Activated CD8-positive, alpha-beta T cell treated with anti-CD3 and anti-CD28 coated beads for 36 hours (primary cell): ENCODE results near the gene TET1. TPM values are rescaled to one million over a fixed set of nuclear protein-coding genes. Genes with fewer than 3 reads are reported as not detected.

Source experiments
- ATAC-seq: fragments of 200-7000 bp; cut with Tn5 transposase; one replicate; pipeline ENCODE4 v1.10.0; 2021; ENCODE audit warnings: mild to moderate bottlenecking, moderate library complexity
- CTCF ChIA-PET: fragments of 350-600 bp; sonication (Branson Sonifier 250); formaldehyde crosslinking; loops from one replicate; lab custom pipeline; 2021; ENCODE audit warnings: antibody characterized with exemption; lab: Charles Lee
- POLR2A ChIA-PET: fragments of 350-600 bp; sonication (Branson Sonifier 250); formaldehyde crosslinking; loops from one replicate; lab custom pipeline; 2021; ENCODE audit warnings: antibody characterized with exemption; lab: Charles Lee
- DNase-seq: peaks from one replicate; pipeline ENCODE4 v3.0.0-alpha.2; 2020
- H3K27ac Mint-ChIP-seq: one replicate; pipeline ENCODE4 v1.8.0; 2021; ENCODE audit warnings: mild to moderate bottlenecking, mixed read lengths
- H3K27me3 Mint-ChIP-seq: one replicate; pipeline ENCODE4 v1.8.0; 2021; ENCODE audit warnings: mixed read lengths
- H3K36me3 Mint-ChIP-seq: one replicate; pipeline ENCODE4 v1.8.0; 2021; ENCODE audit warnings: low read depth, mixed read lengths
- H3K4me1 Mint-ChIP-seq: one replicate; pipeline ENCODE4 v1.8.0; 2021; ENCODE audit warnings: low read depth, mixed read lengths
- H3K4me3 Mint-ChIP-seq: one replicate; pipeline ENCODE4 v1.8.0; 2021; ENCODE audit warnings: mild to moderate bottlenecking, moderate library complexity, mixed read lengths
- H3K9me3 Mint-ChIP-seq: one replicate; pipeline ENCODE4 v1.8.0; 2021; ENCODE audit warnings: mixed read lengths
- intact Hi-C: fragments of 100-400 bp; cut with micrococcal nuclease; formaldehyde crosslinking; loops from one replicate; pipeline ENCODE4 v1.10.0; 2022
- total RNA-seq, 2 experiments: library from RNA; stranded (reverse); gene quantifications; one replicate each; pipeline ENCODE4 v1.2.3, GENCODE V29; 2021
- TF ChIP-seq, protein P1 (sequence below): fragments of 200-600 bp; IDR thresholded peaks from one replicate; pipeline ENCODE4 v1.8.0; 2022; ENCODE audit warnings: antibody characterized with exemption, mild to moderate bottlenecking

The TET1 gene
- total RNA-seq, 2 experiments from 2014 or later: 1.1 to 1.3 TPM

DNA sequence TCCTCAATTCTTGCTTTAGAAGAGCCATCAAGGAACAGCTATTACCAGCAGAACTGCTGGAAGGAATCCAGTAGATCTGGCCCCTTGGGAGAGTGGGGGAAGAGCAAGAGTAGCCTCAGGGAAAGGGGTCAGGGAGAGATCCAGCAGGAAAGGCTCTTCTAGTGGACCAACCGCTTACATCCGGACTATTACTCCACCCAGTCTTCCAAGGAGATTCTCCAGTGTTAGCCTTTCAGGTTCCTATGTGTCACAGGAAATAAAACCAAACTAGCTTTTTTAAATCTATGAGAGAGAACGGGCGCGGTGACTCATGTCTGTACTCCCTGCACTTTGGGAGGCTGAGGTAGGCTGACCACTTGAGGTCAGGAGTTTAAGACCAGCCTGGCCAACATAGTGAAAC, 34.3 kb downstream of the TET1 start:
- Mint-ChIP-seq H3K36me3 (no peaks in the 10 kb centered on the region), H3K9me3 (no peaks in the 10 kb centered on the region), H3K27ac (no peak overlapping the region), H3K4me3 (no peak overlapping the region), H3K27me3 (no peaks in the 10 kb centered on the region), H3K4me1 (no peaks in the 10 kb centered on the region)
- intact Hi-C loops: no loop called here
- CTCF ChIA-PET: no interaction called here
- POLR2A ChIA-PET: no interaction called here
- no peak for ATAC-seq
- DNase-seq: no peak
- TF ChIP-seq, protein P1, sequence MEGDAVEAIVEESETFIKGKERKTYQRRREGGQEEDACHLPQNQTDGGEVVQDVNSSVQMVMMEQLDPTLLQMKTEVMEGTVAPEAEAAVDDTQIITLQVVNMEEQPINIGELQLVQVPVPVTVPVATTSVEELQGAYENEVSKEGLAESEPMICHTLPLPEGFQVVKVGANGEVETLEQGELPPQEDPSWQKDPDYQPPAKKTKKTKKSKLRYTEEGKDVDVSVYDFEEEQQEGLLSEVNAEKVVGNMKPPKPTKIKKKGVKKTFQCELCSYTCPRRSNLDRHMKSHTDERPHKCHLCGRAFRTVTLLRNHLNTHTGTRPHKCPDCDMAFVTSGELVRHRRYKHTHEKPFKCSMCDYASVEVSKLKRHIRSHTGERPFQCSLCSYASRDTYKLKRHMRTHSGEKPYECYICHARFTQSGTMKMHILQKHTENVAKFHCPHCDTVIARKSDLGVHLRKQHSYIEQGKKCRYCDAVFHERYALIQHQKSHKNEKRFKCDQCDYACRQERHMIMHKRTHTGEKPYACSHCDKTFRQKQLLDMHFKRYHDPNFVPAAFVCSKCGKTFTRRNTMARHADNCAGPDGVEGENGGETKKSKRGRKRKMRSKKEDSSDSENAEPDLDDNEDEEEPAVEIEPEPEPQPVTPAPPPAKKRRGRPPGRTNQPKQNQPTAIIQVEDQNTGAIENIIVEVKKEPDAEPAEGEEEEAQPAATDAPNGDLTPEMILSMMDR: no peak

GRCh38 chr10:68595513-68595912, 35.4 kb downstream of the TET1 start:
- no peaks in the 10 kb centered on the region for H3K27me3 Mint-ChIP-seq
- H3K36me3 Mint-ChIP-seq: no peaks in the 10 kb centered on the region
- no peak for ATAC-seq
- DNase-seq: no peak
- intact Hi-C loops: no loop called here
- TF ChIP-seq, protein P1: no peak
- ChIA-PET CTCF (no interaction called here), POLR2A (interaction anchor here (0.5 kb wide), 1 partner anchor 40 kb away, joined by 3 read pairs; no protein-coding TSS in a partner anchor)
- no peaks in the 10 kb centered on the region for H3K9me3 Mint-ChIP-seq
- no peak overlapping the region for H3K4me3 Mint-ChIP-seq
- H3K4me1 Mint-ChIP-seq: peaks cover 8% of the 10 kb centered on the region
- no peak overlapping the region for H3K27ac Mint-ChIP-seq

DNA sequence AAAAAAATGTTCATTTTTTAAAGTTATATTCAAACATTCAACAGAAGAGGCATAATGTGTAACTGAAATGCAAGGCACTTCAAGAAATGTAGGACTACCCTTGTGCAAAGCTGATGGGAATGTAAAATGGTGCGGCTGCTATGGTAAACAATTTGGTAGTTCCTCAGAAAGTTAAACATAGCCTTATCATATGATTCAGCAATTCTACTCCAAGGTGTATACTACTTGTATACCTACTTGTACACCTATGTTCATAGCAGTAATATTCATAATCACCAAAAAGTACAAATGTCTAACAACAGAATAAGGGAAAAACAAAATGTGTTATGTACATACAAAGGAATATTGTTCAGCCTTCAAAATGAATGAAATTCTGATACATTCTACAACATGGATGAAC, 37.3 kb downstream of the TET1 start:
- Mint-ChIP-seq H3K4me3 (no peak overlapping the region), H3K4me1 (peaks cover 25% of the 10 kb centered on the region), H3K27me3 (no peaks in the 10 kb centered on the region), H3K27ac (no peak overlapping the region), H3K9me3 (no peaks in the 10 kb centered on the region), H3K36me3 (no peaks in the 10 kb centered on the region)
- TF ChIP-seq, protein P1: no peak
- ChIA-PET POLR2A (no interaction called here), CTCF (no interaction called here)
- no peak for DNase-seq
- intact Hi-C loops: no loop called here
- ATAC-seq: no peak

GRCh38 chr10:68598978-68599770, 39.0 kb downstream of the TET1 start:
- Mint-ChIP-seq H3K9me3 (no peaks in the 10 kb centered on the region), H3K4me3 (peak overlapping the region; percentile 31), H3K4me1 (peaks cover 32% of the 10 kb centered on the region), H3K36me3 (no peaks in the 10 kb centered on the region), H3K27ac (no peak overlapping the region), H3K27me3 (no peaks in the 10 kb centered on the region)
- ATAC-seq (no peak), DNase-seq (no peak)
- TF ChIP-seq, protein P1: no peak
- intact Hi-C loops: no loop called here
- ChIA-PET CTCF (no interaction called here), POLR2A (interaction anchor here (1.8 kb wide), 1 partner anchor 36 kb away, joined by 4 read pairs; no protein-coding TSS in a partner anchor)

GRCh38 chr10:68599771-68600040, 39.6 kb downstream of the TET1 start:
- ChIA-PET CTCF (no interaction called here), POLR2A (interaction anchor here (0.6 to 1.8 kb wide), 6 partner anchors 11 to 61 kb away, joined by 3 to 4 read pairs (median 3); no protein-coding TSS in a partner anchor)
- TF ChIP-seq, protein P1: no peak
- Mint-ChIP-seq H3K9me3 (no peaks in the 10 kb centered on the region), H3K27ac (peak overlapping the region; percentile 92), H3K4me3 (peak overlapping the region; percentile 81), H3K36me3 (no peaks in the 10 kb centered on the region), H3K27me3 (no peaks in the 10 kb centered on the region), H3K4me1 (peaks cover 33% of the 10 kb centered on the region)
- DNase-seq (no peak), ATAC-seq (no peak)
- intact Hi-C loops: no loop called here
